GM12872 (cell line): ENCODE results near the gene CACTIN.

Experiments used
- TF ChIP-seq, protein P1 (sequence below): IDR thresholded peaks from 3 replicates; pipeline ENCODE4 v1.5.1; 2011; ENCODE audit warnings: low read depth, mild to moderate bottlenecking, low read length, moderate library complexity; ENCODE audit not compliant: insufficient read depth

CACTIN gene

DNA sequence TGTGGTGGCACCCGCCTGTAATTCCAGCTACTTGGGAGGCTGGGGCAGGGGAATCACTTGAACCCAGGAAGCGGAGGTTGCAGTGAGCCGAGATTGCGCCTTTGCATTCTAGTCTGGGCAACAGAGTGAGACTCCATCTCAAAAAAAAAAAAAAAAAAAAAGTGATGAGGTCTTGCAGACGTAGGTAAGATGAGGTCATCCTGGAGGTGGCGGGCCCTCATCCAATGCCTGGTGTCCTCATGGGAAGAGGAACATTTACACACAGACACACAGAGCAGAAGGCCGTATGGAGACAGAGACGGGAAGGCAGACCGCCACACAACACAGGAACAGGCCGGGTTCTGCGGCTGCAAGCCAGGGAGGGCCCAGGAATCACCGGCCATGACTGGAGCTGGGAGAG lies 4.4 kb downstream of the CACTIN start:
- TF ChIP-seq, protein P1, sequence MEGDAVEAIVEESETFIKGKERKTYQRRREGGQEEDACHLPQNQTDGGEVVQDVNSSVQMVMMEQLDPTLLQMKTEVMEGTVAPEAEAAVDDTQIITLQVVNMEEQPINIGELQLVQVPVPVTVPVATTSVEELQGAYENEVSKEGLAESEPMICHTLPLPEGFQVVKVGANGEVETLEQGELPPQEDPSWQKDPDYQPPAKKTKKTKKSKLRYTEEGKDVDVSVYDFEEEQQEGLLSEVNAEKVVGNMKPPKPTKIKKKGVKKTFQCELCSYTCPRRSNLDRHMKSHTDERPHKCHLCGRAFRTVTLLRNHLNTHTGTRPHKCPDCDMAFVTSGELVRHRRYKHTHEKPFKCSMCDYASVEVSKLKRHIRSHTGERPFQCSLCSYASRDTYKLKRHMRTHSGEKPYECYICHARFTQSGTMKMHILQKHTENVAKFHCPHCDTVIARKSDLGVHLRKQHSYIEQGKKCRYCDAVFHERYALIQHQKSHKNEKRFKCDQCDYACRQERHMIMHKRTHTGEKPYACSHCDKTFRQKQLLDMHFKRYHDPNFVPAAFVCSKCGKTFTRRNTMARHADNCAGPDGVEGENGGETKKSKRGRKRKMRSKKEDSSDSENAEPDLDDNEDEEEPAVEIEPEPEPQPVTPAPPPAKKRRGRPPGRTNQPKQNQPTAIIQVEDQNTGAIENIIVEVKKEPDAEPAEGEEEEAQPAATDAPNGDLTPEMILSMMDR: no peak

DNA sequence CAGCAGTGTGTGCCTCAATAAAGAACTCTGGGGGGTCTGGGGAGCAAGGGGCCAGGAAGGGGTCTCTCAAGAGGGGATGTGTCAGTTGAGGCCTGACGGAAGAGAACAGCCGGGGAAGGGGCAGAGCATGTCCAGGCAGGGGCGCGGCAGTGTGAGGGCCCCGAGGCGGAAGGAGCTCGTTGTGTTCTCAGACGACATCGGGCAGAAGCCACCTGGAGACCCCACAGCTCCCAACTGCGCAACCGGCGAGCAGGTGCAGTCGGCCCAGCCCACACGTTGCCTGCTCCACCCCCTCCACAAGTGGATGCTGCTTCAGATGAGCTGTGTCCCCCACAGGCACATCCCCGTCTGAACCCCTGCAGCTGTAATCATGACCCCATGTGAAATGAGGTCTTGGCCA lies 4.9 kb downstream of the CACTIN start:
- TF ChIP-seq, protein P1: no peak

DNA sequence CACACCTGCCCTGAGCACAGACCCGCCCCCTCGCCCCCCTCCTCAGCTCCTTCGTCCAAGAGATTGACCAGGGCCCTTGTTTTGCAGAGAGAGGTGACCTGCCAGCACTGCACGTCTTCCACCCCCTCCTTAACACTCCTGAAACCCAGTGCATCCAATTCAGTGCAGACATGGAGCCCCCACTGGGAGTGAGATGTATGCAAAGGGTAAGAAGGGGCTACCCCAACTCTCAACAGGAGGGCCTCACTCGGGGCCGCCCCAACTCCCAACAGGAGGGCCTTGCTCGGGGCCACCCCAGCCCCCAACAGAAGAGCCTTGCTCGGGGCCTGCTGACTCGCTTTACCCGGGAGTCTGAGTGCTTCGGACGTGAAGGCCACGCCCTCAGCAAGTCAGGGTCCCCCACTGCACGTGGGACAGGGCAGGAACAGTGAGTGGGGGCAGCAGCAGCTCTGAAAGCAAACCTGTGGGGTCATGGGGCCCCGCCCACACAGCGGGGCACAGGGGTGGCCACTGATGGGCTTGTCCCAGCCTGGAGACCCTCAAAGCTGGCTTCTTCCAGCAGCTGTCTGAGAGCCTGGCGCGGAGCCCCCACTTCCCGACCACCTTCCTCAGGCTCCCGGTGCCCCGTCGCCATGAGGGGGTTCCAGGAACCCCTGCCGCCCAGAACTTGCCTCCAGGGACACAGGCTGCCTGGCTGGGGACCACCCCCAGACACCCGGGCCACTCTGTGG lies 5.6 kb downstream of the CACTIN start:
- TF ChIP-seq, protein P1: no peak

DNA sequence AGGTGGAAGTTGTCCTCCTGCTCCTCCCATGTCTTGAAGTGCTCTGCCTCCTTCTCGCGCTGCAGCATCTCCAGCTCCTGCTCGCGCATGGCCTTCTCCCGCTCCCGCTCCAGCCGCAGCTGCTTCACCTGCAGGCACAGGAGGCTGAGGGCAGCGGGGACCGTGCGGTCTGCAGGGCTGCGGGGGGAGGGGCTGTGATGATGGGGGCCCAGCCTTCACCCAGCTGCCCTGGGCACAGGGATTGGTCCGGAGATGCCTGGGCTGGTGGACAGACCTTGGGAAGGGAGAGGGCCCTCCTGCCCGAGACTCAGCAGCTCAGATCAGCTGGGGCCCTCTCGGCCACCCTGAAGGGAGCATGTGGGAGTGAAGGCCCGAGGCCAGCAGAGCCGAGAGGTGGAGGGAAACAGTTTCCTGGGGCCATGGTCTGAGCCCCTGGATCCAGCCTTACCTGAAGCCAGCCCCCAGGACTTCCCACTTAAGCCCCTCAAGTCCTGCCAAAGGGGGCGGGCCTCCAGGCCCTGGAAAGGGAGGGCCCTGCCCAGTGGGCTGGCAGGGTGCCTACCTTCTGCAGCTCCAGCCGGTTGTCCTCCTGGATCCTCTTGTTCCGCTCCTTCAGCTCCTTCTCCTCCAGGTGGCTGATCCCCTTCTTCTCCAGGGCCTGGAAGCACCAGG lies 6.3 kb downstream of the CACTIN start:
- TF ChIP-seq, protein P1: no peak

DNA sequence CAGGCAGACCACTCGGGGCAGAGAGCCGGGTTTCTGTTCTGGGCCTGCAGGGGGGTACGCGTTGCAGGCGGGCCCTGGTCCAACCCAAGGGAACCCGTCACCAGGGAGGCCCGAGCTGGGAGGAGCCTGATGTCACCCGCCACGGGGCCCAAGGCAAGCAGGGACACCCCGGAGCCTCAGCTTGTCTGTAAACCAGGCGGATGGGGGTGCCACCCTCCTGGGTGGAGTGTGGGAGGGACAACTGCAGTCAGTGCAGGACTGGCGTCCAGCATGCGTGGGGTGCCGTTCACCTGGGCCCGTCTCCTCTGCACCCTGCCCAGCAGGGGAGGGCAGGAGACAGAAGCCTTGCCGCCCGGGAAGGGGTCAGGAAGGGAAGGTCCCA lies 7.0 kb downstream of the CACTIN start:
- TF ChIP-seq, protein P1: no peak

DNA sequence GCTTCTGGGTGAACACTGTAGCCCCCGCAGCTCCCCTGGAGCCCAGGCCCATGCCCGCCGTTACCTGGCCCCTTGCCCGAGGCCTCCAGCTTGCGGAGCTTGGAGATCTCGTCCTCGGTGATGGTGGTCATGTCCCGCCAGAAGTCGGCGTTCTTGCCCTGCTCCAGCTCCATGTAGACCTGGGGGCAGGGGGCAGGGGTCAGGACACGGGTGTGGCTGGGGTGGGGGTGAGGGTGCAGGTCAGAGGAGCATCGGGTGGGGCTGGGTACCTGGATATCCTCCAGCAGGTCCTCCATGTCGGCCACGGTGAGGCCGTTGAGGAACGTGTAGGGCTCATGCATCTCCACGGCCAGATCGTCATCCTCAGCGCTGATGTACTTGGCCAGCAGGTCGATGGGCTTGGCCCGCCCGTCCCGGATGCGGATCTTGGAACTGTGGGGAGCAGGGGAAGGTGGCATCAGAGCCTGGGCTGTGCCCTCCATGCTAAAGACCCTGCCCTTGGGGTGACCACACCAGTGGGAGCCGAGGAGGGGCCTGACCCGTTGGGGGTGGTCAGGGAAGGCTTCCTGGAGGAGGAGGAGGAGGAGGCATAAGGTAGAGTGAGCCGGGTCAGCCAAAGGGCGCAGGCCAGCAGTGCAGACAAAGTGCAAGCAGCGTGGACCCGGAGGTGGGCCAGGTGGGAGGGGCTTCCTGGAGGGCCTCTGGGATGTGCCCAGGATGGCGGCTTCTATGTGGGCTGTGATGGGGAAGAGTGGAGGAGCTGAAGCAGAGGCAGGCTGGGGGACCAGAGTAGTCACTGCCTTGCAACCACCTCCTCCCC lies 7.6 kb downstream of the CACTIN start:
- TF ChIP-seq, protein P1: no peak

DNA sequence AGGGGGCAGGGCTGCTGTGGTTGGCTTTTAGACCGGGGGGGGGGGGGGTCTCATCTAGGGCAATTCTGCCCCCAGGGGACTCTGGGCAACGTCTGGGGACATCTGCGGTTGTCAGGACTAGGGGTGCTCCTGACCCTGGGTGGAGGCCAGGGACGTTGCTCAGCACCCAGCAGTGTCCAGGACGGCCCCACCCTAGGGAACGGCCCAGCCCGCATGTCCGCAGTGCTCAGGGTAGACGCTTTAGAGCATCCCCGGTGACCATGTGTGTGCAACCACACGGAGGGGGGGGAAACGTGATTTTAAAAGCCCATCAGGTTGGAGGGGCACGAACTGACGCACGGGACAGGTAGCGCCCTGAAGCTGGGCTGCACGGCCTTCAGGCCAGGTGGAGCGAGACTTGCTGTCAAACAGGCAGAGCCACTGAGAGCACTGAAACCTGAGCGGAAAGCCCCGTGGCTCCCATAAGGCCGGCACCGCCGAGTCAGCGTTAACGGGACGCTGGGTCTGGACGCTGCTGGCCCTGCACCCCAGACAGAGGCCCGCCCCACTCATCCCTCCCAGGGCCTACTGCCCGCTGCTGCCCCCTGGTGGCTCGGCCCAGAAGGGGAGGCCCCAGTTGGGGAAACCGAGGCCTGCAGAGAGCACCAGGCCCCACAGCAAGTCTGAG lies 8.3 kb downstream of the CACTIN start:
- TF ChIP-seq, protein P1: peak; percentile 84
